T1000 (cell line): ENCODE measurements around the gene MMEL1.
"Not testable (repeated sequence)": the region's sequence is repeated elsewhere in the genome, so short reads cannot be mapped to it uniquely, and the experiment has no call there.

Source experiments
- DNase-seq: peaks from one replicate; lab custom pipeline; 2025; ENCODE audit warnings: mixed read lengths; lab: John Stamatoyannopoulos, UW

Gene MMEL1

GRCh38 chr1:2628191-2628932, 4.5 kb downstream of the MMEL1 start:
- no peak for DNase-seq

- no peak for DNase-seq
Observed at GRCh38 chr1:2627746-2628145, 5.1 kb downstream of the MMEL1 start.

DNA sequence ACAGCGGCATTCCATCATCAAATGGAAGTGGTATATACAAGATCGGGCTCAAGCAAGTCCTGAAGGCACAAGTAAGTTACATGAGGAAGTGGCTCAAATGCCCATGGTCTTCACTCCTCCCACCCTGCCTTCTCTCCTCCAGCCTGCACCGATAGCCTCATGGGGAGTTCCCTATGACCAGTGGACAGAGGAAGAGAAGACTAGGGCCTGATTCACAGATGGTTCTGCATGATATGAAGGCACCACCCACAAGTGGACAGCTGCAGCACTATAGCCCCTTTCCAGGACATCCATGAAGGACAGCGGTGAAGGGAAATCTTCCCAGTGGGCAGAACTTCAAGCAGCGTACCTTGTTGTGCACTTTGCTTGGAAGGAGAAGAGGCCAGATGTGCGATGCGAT, 7.1 kb downstream of the MMEL1 start:
- DNase-seq, result not testable (repeated sequence)

DNA sequence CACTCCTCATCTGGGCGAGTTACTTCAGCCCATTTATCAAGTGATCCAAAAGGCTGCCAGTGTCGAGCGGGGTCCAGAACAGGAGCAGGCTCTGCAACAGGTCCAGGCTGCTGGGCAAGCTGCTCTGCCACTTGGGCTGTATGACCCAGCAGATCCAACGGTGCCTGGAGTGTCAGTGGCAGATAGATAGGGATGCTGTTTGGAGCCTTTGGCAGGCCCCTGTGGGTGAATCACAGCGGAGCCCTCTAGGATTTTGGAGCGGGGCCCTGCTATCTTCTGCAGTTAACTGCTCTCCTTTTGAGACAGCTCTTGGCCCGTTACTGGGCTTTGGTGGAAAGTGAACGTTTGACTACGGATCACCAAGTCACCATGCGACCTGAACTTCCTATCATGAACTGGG, 7.5 kb downstream of the MMEL1 start:
- DNase-seq, result no peak

- no peak for DNase-seq
Observed at GRCh38 chr1:2624735-2625300, 8.0 kb downstream of the MMEL1 start.

GRCh38 chr1:2623571-2624337, 9.1 kb downstream of the MMEL1 start:
- no peak for DNase-seq

DNA sequence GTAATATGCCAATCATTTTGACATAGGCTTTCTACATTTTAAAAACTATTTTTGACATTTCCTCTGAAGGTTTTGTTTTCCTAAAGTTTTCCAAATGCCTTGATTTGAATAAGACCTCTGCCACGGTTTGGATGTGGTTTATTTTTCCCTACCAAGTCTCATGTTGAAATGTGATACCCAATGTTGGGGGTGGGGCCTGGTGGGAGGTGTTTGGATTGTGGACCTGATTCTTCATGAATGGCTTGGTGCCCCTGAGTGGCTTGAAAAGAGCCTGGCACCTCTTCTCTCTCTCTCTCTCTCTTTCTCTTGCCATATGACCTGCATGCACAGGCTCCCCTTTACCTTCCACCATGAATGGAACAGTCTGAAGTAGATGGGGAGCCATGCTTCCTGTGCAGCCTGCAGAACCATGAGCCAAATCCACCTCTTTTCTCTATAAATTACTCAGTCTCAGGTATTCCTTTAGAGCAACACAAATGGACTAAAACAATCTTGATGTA, 14.8 kb downstream of the MMEL1 start:
- DNase-seq, result no peak

DNA sequence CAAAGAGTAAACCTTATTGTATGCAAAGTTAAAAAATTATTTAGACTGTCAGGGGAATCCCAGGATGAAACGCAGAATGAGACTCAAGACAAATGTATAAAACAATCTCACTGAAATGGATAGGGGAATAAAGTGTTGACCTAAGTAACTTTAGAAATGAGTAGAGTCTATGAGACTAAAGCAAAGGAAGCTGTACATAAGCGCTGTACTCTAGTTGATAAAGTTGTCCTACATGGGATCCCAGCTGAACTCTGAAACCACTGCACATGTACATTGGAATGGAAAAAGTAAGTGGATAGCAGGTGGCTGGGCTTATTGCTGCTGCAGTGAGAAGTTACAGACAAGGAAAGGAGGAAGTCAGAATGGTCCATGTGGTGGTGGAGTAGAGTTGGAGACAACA, 18.7 kb downstream of the MMEL1 start:
- DNase-seq, result no peak

DNA sequence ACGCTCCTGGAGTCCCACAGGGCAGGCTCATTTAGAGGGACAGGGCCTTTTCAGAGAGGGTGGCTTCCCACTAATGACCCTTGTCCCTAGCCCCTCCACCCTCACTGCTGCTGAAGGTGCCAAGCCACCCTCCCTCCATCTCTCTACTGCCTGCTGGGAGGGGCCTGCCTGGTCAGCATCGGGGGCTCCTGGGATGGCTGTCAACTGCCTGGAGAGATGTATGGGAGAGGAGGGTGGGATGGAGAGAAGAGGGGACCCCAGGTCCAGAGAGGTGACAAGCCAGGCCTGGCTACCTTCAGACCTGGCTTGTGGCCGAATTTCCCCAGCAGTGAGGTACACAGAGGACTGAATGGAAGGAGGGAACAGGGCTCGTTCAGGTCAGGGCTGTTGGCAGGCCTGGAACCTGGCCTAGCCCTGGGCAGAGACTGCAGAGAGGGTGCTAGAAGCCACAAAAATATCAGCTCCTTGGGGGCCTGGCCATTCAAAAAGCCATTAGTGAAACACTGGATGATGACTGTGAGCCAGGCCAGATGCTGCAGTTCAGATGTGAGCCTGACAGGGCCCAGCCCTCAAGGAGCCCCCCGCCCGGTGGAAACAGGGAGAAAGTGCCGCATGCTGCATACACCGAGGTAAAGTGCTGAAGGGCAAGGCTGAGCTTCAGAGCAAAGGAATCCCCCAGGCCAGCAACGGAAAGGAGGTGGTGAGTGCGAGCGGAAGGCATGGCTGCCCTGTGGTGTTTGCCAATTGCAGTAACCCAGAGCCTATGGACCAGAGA, 20.0 kb downstream of the MMEL1 start:
- DNase-seq, result no peak

GRCh38 chr1:2611621-2612437, 21.0 kb downstream of the MMEL1 start:
- no peak for DNase-seq

- DNase-seq, result no peak
Observed at GRCh38 chr1:2611031-2611501, 21.8 kb downstream of the MMEL1 start.

DNA sequence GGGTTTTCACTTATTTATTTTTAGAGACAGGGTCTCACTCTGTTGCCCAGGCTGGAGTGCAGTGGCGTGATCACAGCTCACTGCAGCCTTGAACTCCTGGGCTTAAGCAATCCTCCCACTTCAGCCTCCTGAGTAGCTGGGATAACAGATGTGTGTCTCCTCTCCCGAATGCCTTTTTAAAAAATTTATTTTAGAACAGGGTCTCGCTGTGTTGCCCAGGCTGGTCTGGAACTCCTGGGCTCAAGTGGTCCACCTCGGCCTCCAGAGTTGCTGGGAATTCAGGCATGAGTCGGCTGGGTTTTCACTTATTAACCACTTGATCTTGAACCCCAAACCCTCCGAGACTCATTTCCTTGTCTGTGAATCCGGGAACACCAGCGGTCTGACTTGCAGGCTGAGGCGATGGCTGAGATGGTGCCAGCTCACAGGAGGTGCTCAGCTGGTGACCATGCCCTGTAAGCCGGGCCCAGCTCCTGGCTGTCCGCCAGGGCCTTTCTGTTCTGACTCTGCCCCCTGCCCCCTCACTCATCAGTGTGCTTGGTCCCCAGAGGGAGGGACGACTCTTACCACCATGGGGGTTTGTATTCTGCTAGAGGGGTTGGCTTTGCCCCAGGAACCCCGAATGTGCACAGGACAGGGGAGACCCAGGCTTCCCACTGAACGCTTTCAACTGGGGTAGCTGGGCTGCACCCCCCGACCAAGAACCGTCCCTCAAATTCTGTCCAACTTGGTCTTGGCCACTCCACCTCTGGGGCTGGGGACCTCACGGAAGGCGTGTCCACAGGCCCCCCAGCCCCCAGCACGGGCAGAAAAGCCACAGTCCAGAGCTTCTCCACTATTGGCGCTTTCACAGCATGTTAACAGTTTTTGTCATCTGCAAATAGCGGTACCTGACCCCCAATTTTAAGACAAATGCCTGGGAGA, 22.5 kb downstream of the MMEL1 start:
- DNase-seq, result no peak

DNA sequence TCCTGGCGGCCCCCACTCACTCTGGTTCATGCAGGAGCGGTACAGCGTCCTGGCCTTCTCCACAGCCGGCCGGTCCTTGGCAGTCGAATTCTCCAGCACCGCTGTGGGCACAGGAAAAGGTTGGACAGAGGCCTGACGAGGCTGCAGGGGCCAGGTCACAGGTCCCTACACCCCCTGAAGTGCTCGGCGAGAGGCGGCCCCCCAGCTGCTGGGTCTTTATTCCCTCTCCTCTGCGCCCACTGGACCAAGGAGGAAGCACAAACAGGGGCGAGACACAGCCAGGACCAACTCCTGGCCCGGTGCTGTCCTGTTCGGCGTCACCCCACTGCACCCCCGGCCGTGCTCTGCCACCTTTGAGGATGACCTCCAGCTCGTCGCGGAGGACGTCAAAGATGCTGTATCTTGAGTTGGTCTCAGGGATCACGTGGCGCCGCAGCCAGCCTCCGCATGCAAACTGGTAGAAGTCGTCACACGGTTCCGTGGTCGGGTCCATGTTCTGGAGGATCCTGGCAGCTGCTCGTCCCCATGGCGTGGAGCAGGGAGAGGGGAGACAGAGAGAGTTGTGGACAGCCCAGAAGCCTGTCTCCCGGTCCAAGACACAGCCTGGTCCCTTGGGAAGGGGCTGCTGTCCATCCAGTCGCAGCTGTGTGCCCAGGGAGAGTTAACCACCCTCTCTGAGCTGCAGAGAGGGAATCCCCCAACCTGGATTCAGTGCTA, 23.3 kb downstream of the MMEL1 start:
- no peak for DNase-seq

DNA sequence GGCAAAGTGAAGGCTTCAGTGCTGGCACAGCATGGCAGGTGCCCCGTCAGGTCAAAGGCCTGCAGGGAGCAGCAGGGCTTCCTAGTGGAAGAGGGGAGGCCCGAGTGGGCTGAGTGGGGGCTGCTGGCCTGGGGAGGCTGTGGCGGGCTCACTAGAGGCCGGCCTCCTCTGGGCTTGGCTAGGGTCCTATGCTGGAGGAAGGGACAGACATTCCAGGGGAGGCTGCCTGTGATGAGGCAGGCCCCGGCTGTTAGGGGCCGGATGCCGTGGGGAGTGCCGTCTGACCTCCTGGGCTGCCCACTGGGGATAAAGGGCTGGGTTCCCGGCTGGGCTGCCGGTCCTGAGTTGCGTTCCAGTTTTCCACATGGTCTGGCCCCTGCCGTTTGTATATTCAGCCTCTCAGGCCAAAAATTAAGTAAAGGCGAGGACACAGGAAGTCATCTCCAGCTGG, 25.1 kb downstream of the MMEL1 start:
- no peak for DNase-seq

GRCh38 chr1:2606881-2607621, 25.8 kb downstream of the MMEL1 start:
- DNase-seq, result no peak

- DNase-seq, result no peak
Observed at GRCh38 chr1:2606396-2606880, 26.4 kb downstream of the MMEL1 start.

GRCh38 chr1:2605509-2606395, 27.1 kb downstream of the MMEL1 start:
- DNase-seq, result no peak
